H1 (cell line): ENCODE results near the gene OTOGL. TPM values are rescaled to one million over a fixed set of nuclear protein-coding genes. Genes with fewer than 3 reads are reported as not detected.

Source experiments
- CTCF ChIA-PET: fragments of 300-600 bp; sonication (Branson Sonifier 250); formaldehyde crosslinking; loops from one replicate; lab custom pipeline; 2021; ENCODE audit not compliant: partially characterized antibody; lab: Charles Lee
- POLR2A ChIA-PET: fragments of 300-600 bp; sonication (Branson Sonifier 250); formaldehyde crosslinking; loops from one replicate; lab custom pipeline; 2021; ENCODE audit warnings: inconsistent platforms; ENCODE audit not compliant: partially characterized antibody; lab: Charles Lee
- DNase-seq, 2 experiments: peaks; one replicate each; pipeline versions ENCODE4 v3.0.0 to v3.0.0-alpha.2; 2010 to 2022; ENCODE audit warnings: low spot score in 2 of 2, low read depth in 1 of 2, mixed read lengths in 1 of 2
- FAIRE-seq: peaks from 2 replicates; lab custom pipeline; 2011; peaks lifted over from hg19 to GRCh38; lab: Jason Lieb, UNC
- H2AFZ ChIP-seq: 2 replicates; pipeline ENCODE4 v1.8.1; 2012; ENCODE audit warnings: low read length, inconsistent platforms
- H2AK5ac ChIP-seq: 2 replicates; pipeline ENCODE4 v1.6.1; 2013; ENCODE audit warnings: low read depth, low read length
- H2BK120ac ChIP-seq: replicated peaks from 2 replicates; pipeline ENCODE3; 2013; ENCODE audit warnings: low read depth, low read length, inconsistent platforms
- H2BK12ac ChIP-seq: 2 replicates; pipeline ENCODE4 v1.6.1; 2013; ENCODE audit warnings: low read depth, low read length
- H2BK15ac ChIP-seq: 2 replicates; pipeline ENCODE4 v1.6.1; 2013; ENCODE audit warnings: low read length
- H2BK20ac ChIP-seq: 2 replicates; pipeline ENCODE4 v1.6.1; 2013; ENCODE audit warnings: low read length
- H2BK5ac ChIP-seq: 2 replicates; pipeline ENCODE4 v1.6.1; 2013; ENCODE audit warnings: low read depth, low read length
- H3K14ac ChIP-seq: 2 replicates; pipeline ENCODE4 v1.6.1; 2013; ENCODE audit warnings: inconsistent platforms; ENCODE audit not compliant: insufficient read length
- H3K18ac ChIP-seq: 2 replicates; pipeline ENCODE4 v1.6.1; 2013; ENCODE audit warnings: low read length; ENCODE audit errors: extremely low read depth
- H3K23ac ChIP-seq: 2 replicates; pipeline ENCODE4 v1.6.1; 2013; ENCODE audit warnings: inconsistent platforms; ENCODE audit not compliant: insufficient read length
- H3K23me2 ChIP-seq: 2 replicates; pipeline ENCODE4 v1.6.1; 2013; ENCODE audit warnings: low read depth, low read length
- H3K27ac ChIP-seq: 2 replicates; pipeline ENCODE4 v1.6.1; 2011; ENCODE audit warnings: low read depth, low read length, inconsistent platforms
- H3K27me3 ChIP-seq, 4 experiments: replicated peaks in 1 of 4; 1 replicate in 1 of 4; 2 replicates in 3 of 4; pipeline versions ENCODE4 v1.6.1 to v1.8.1; 2011 to 2013; ENCODE audit warnings: low read length in 3 of 4, mild to moderate bottlenecking in 3 of 4, inconsistent platforms in 2 of 4, mixed read lengths in 2 of 4, moderate library complexity in 1 of 4; ENCODE audit not compliant: control insufficient read depth in 3 of 4, insufficient read depth in 3 of 4; ENCODE audit errors: extremely low read depth in 1 of 4
- H3K36me3 ChIP-seq, 4 experiments: 2 replicates each; pipeline versions ENCODE4 v1.6.1 to v1.8.1; 2011 to 2013; ENCODE audit warnings: mild to moderate bottlenecking in 4 of 4, low read length in 3 of 4, moderate library complexity in 2 of 4, control low read depth in 1 of 4, inconsistent platforms in 1 of 4; ENCODE audit not compliant: insufficient read depth in 4 of 4, control insufficient read depth in 2 of 4
- H3K4ac ChIP-seq: replicated peaks from 2 replicates; pipeline ENCODE3; 2013; ENCODE audit warnings: low read length, low read depth, mixed read lengths, inconsistent platforms; ENCODE audit not compliant: insufficient read length
- H3K4me1 ChIP-seq, 4 experiments: replicated peaks in 1 of 4; 1 replicate in 1 of 4; 2 replicates in 3 of 4; pipeline versions ENCODE4 v1.6.1 to v1.8.1; 2011 to 2013; ENCODE audit warnings: low read length in 3 of 4, inconsistent platforms in 2 of 4, mixed read lengths in 1 of 4; ENCODE audit not compliant: insufficient read depth in 4 of 4, control insufficient read depth in 3 of 4
- H3K4me2 ChIP-seq, 2 experiments: 2 replicates each; pipeline versions ENCODE4 v1.6.1 to v1.8.1; 2011 to 2013; ENCODE audit warnings: low read depth in 2 of 2, low read length in 2 of 2, control low read depth in 1 of 2, inconsistent platforms in 1 of 2, mild to moderate bottlenecking in 1 of 2; ENCODE audit not compliant: insufficient read depth in 1 of 2
- H3K4me3 ChIP-seq, 4 experiments: fragments of 200-600, 300-600 bp in 1 of 4; sonication (generic), shearing (Covaris generic), sonication (Bioruptor Twin) in 1 of 4; 2 replicates each; pipeline versions ENCODE4 v1.5.1 to v1.8.1; 2011 to 2016; ENCODE audit warnings: low read length in 4 of 4, low read depth in 3 of 4, control low read depth in 2 of 4, inconsistent platforms in 2 of 4, mild to moderate bottlenecking in 2 of 4, mixed read lengths in 1 of 4, moderate library complexity in 1 of 4; ENCODE audit not compliant: insufficient read depth in 2 of 4; ENCODE audit errors: extremely low read depth in 1 of 4
- H3K56ac ChIP-seq: replicated peaks from 2 replicates; pipeline ENCODE3; 2013; ENCODE audit warnings: low read depth, mild to moderate bottlenecking, mixed read lengths, low read length, inconsistent platforms; ENCODE audit not compliant: insufficient read length
- H3K79me1 ChIP-seq: 2 replicates; pipeline ENCODE4 v1.6.1; 2013; ENCODE audit warnings: low read depth, low read length, control low read depth
- H3K79me2 ChIP-seq, 2 experiments: 2 replicates each; pipeline versions ENCODE4 v1.6.1 to v1.8.1; 2012 to 2013; ENCODE audit warnings: low read length in 2 of 2, mild to moderate bottlenecking in 2 of 2, inconsistent platforms in 1 of 2; ENCODE audit not compliant: insufficient read depth in 2 of 2, control insufficient read depth in 1 of 2
- H3K9ac ChIP-seq, 4 experiments: replicated peaks in 1 of 4; 1 replicate in 1 of 4; 2 replicates in 3 of 4; pipeline versions ENCODE4 v1.6.1 to v1.8.1; 2011 to 2013; ENCODE audit warnings: low read depth in 3 of 4, low read length in 3 of 4, control low read depth in 2 of 4, mild to moderate bottlenecking in 2 of 4, moderate library complexity in 2 of 4, inconsistent platforms in 1 of 4; ENCODE audit errors: extremely low read depth in 1 of 4
- H3K9me3 ChIP-seq, 2 experiments: 2 replicates each; pipeline versions ENCODE4 v1.6.1 to v1.8.1; 2012 to 2013; ENCODE audit warnings: mild to moderate bottlenecking in 2 of 2, moderate library complexity in 2 of 2, control low read depth in 1 of 2, inconsistent platforms in 1 of 2, low read depth in 1 of 2, low read length in 1 of 2, mixed read lengths in 1 of 2; ENCODE audit not compliant: insufficient read depth in 2 of 2
- H4K20me1 ChIP-seq, 2 experiments: replicated peaks in 1 of 2; 2 replicates each; pipeline versions ENCODE3 to v1.8.1; 2011 to 2013; ENCODE audit warnings: inconsistent platforms in 2 of 2, low read length in 2 of 2, mild to moderate bottlenecking in 1 of 2; ENCODE audit not compliant: insufficient read depth in 2 of 2, control insufficient read depth in 1 of 2
- H4K5ac ChIP-seq: 2 replicates; pipeline ENCODE4 v1.6.1; 2013; ENCODE audit warnings: low read length, low read depth, mixed read lengths, inconsistent platforms; ENCODE audit not compliant: insufficient read length
- H4K8ac ChIP-seq: 2 replicates; pipeline ENCODE4 v1.8.0; 2013; ENCODE audit warnings: mild to moderate bottlenecking, moderate library complexity, low read length, inconsistent platforms; ENCODE audit not compliant: insufficient read depth; ENCODE audit errors: extremely low read depth
- H4K91ac ChIP-seq: replicated peaks from 2 replicates; pipeline ENCODE3; 2013; ENCODE audit warnings: low read length, mixed read lengths, inconsistent platforms; ENCODE audit not compliant: insufficient read length
- EGR1 ChIP-seq: IDR thresholded peaks from 2 replicates; pipeline ENCODE4 v1.6.1; 2011; ENCODE audit warnings: low read depth, low read length, borderline replicate concordance
- KDM5A ChIP-seq: fragments of 200-600 bp; IDR thresholded peaks from 2 replicates; pipeline ENCODE4 v1.7.1; 2012; ENCODE audit warnings: mild to moderate bottlenecking, low read length, inconsistent platforms, mixed read lengths
- ZNF274 ChIP-seq: IDR thresholded peaks from 2 replicates; pipeline ENCODE4 v1.7.0; 2012; ENCODE audit warnings: low read length, borderline replicate concordance; ENCODE audit errors: extremely low read depth
- polyA plus RNA-seq, 7 experiments: library from polyadenylated mRNA; depleted of rRNA in 3 of 7; stranded (reverse) in 5 of 7; unstranded in 2 of 7; fragments of >200 nt in 5 of 7; fragments of 200-250 nt in 2 of 7; gene quantifications; 1 replicate in 5 of 7; 2 replicates in 1 of 7; 4 replicates in 1 of 7; pipeline versions ENCODE4 v1.2.1 to v1.2.3, GENCODE V29; 2011 to 2013; ENCODE audit warnings: missing spikeins in 2 of 7, mixed read lengths in 2 of 7
- total RNA-seq: library from RNA; stranded (reverse); fragmentation: NEBNext Ultra II Directional; extraction: Animal tissue kit (Norgen Biotek cat#: 25700); gene quantifications from 2 replicates; pipeline ENCODE4 v1.2.1, GENCODE V29; 2021

The OTOGL gene
- total and polyA plus RNA-seq, 2 of the 8 experiments (the other 6 are each of a cell fraction or from before 2014, with no cell fraction given) = 0.12 to 0.17 TPM

GRCh38 chr12:80268924-80269749 lies 169.8 kb downstream of the OTOGL start:
- no peak overlapping the region for H2AK5ac ChIP-seq
- ChIA-PET CTCF (interaction anchor here (0.6 to 7.3 kb wide), 24 partner anchors 10 to 861 kb away, joined by 3 to 136 read pairs (median 4); no protein-coding TSS in a partner anchor), POLR2A (no interaction called here)
- H3K4me3 ChIP-seq = no peak overlapping the region
- H4K8ac ChIP-seq = no peak overlapping the region
- no peak overlapping the region for H3K23ac ChIP-seq
- no peaks in the 10 kb centered on the region for H3K79me2 ChIP-seq
- no peak overlapping the region for H4K5ac ChIP-seq
- H3K36me3 ChIP-seq = no peaks in the 10 kb centered on the region
- no peaks in the 10 kb centered on the region for H3K23me2 ChIP-seq
- no peak overlapping the region for H3K27ac ChIP-seq
- H3K14ac ChIP-seq = no peak overlapping the region
- no peaks in the 10 kb centered on the region for H3K9me3 ChIP-seq
- no peaks in the 10 kb centered on the region for H3K79me1 ChIP-seq
- no peak overlapping the region for H2AFZ ChIP-seq
- H4K91ac ChIP-seq = no peak overlapping the region
- no peak for DNase-seq
- H2BK15ac ChIP-seq = no peak overlapping the region
- TF ChIP-seq EGR1 (no peak), ZNF274 (no peak), KDM5A (no peak)
- no peak overlapping the region for H2BK20ac ChIP-seq
- no peak overlapping the region for H2BK120ac ChIP-seq
- no peak for FAIRE-seq
- no peak overlapping the region for H3K9ac ChIP-seq
- H3K27me3 ChIP-seq = no peaks in the 10 kb centered on the region
- H2BK12ac ChIP-seq = no peak overlapping the region
- H3K4me2 ChIP-seq = no peak overlapping the region
- no peak overlapping the region for H3K18ac ChIP-seq
- H3K4ac ChIP-seq = no peak overlapping the region
- H3K56ac ChIP-seq = no peak overlapping the region
- no peaks in the 10 kb centered on the region for H4K20me1 ChIP-seq
- H3K4me1 ChIP-seq = no peaks in the 10 kb centered on the region
- no peak overlapping the region for H2BK5ac ChIP-seq
